HUES48 (cell line): ENCODE results near the gene FRRS1.

Source experiments
- H3K27ac ChIP-seq: one replicate; pipeline ENCODE4 v1.7.0; 2013; ENCODE audit warnings: low read depth, low read length, inconsistent platforms
- H3K27me3 ChIP-seq: 2 replicates; pipeline ENCODE4 v1.6.1; 2013; ENCODE audit warnings: mild to moderate bottlenecking, low read length; ENCODE audit not compliant: control insufficient read depth, insufficient read depth
- H3K36me3 ChIP-seq: 2 replicates; pipeline ENCODE4 v1.6.1; 2013; ENCODE audit warnings: low read length; ENCODE audit not compliant: control insufficient read depth, insufficient read depth
- H3K4me1 ChIP-seq: 2 replicates; pipeline ENCODE4 v1.6.1; 2013; ENCODE audit warnings: mild to moderate bottlenecking, low read length; ENCODE audit not compliant: control insufficient read depth, insufficient read depth
- H3K4me3 ChIP-seq: 2 replicates; pipeline ENCODE4 v1.5.1; 2013; ENCODE audit warnings: mild to moderate bottlenecking, low read depth, low read length
- H3K9ac ChIP-seq: 2 replicates; pipeline ENCODE4 v1.6.1; 2013; ENCODE audit warnings: mild to moderate bottlenecking, low read depth, low read length, moderate library complexity
- H3K9me3 ChIP-seq: 2 replicates; pipeline ENCODE4 v1.6.1; 2013; ENCODE audit warnings: low read length; ENCODE audit not compliant: control insufficient read depth, insufficient read depth

FRRS1 gene

DNA sequence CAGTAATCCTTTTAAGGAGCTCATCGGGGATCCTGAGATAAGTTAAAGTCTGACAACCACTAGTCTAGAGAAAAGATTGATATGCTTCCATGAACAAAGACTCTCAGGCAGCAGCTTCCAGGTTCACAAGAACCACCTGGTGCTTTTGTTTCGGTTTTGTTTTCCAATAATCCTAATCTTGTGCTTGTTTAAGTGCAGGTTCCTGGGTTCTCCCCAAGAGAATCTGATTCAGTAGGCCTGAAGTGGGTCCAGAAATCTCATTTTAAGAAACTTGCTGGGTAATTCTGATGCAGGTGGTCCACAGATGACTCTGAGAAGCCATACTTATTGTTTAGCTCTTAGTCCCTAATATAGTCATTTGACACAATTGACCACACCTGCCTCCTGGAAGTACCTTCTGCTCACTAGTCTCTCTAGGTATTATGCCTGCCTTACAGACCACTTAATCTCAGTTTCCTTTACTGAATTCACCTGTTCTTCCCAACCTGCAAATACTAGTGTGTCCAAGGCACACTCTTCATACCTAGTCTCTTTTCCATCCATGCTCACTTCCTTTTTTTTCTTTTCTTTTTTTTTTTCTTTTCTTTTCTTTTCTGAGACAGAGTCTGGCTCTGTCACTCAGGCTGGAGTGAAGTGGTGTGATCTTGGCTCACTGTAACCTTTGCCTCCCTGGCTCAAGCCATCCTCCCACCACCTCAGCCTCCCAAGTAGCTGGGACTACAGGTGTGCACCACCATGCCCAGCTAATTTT lies 20.5 kb upstream of the FRRS1 start:
- H3K9me3 ChIP-seq, result no peaks in the 10 kb centered on the region
- H3K4me3 ChIP-seq, result no peak overlapping the region
- no peaks in the 10 kb centered on the region for H3K27me3 ChIP-seq
- H3K36me3 ChIP-seq, result no peaks in the 10 kb centered on the region
- no peaks in the 10 kb centered on the region for H3K4me1 ChIP-seq
- H3K9ac ChIP-seq, result no peak overlapping the region
- no peak overlapping the region for H3K27ac ChIP-seq

DNA sequence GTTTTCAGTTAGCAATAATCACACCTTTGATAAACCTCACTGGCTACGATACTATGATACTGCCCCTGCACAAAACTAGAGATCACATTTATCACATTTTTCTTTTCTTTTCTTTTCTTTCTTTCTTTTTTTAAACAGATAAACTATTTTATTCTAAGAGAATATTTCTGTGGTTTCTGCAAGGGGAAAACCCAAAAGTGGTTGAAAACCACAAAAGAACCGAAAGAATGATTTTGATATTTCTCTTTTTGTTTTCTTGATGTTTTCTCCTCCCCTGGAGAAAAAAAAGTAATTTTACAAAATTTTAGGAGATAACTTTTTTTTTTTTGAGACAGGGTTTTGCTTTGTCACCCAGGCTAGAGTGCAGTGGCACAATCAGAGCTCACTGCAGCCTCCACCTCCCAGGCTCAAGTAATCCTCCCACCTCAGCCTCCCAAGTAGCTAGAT lies 18.4 kb upstream of the FRRS1 start:
- Histone ChIP-seq H3K4me1 (no peaks in the 10 kb centered on the region), H3K9me3 (no peaks in the 10 kb centered on the region), H3K27me3 (no peaks in the 10 kb centered on the region), H3K27ac (no peak overlapping the region), H3K36me3 (no peaks in the 10 kb centered on the region), H3K4me3 (no peak overlapping the region), H3K9ac (no peak overlapping the region)

DNA sequence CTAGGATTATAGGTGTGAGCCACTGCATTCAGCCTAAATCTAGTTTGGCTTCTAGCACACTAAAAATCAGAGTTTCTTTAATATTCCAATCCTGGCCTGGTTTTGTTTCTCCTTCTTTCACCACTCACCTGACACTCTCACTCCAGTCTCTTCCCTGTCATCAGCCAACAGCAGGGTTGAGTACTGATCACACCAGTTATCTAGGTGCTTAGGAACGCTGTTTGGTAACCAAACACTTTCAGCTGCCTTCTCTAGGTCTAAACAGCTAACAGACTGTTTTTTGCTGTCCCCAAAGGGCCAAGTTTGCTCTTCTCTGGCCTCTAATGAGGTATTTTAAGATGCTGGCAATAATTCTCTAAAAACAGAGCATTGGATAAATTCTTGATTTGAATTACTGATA lies 17.7 kb upstream of the FRRS1 start:
- Histone ChIP-seq H3K9me3 (no peaks in the 10 kb centered on the region), H3K4me1 (no peaks in the 10 kb centered on the region), H3K4me3 (no peak overlapping the region), H3K9ac (no peak overlapping the region), H3K36me3 (no peaks in the 10 kb centered on the region), H3K27me3 (no peaks in the 10 kb centered on the region), H3K27ac (no peak overlapping the region)

DNA sequence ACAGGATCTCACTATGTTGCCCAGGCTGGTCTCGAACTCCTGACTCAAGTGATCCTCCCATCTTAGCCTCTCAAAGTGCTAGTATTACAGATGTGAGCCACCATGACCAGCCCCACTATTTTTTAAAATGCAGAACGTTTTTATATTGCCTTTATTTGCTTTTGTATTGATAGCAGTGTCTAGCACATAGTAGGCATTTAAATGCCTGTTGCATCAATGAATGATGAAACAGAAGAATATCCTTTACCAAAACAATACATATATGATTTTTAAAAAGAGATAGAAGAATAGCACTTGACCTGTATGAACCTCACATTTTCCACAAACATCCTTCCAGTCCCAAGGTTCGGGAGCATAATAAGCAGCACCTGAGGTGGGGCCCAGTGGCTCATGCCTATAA lies 16.5 kb upstream of the FRRS1 start:
- H3K27ac ChIP-seq, result no peak overlapping the region

DNA sequence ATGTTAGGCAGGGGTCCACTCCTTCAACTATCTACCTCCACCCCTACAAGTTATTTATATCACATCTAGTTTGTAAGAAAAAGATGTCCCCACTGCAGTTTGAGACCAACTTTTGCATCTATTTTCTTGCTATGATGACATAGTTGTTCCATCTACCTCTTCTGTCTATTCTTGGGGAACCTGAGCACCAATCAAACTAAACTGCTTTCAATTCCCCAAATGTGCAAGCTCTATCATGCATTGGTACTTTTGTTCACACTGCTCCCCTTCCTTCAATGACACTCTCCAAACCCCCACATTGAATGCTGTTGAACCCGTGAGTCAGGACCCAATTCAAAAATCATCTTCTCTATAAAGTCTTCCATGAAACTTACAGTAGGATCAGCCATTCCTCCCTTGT lies 16.0 kb upstream of the FRRS1 start:
- Histone ChIP-seq H3K9ac (no peak overlapping the region), H3K27ac (no peak overlapping the region), H3K36me3 (no peaks in the 10 kb centered on the region), H3K9me3 (no peaks in the 10 kb centered on the region), H3K4me1 (no peaks in the 10 kb centered on the region), H3K4me3 (no peak overlapping the region), H3K27me3 (no peaks in the 10 kb centered on the region)

More for the DNA sequence above, 16.5 kb upstream of the FRRS1 start:
- H3K9ac ChIP-seq, result no peak overlapping the region
- H3K4me1 ChIP-seq, result no peaks in the 10 kb centered on the region
- H3K36me3 ChIP-seq, result no peaks in the 10 kb centered on the region
- H3K9me3 ChIP-seq, result no peaks in the 10 kb centered on the region
- H3K4me3 ChIP-seq, result no peak overlapping the region
- no peaks in the 10 kb centered on the region for H3K27me3 ChIP-seq

DNA sequence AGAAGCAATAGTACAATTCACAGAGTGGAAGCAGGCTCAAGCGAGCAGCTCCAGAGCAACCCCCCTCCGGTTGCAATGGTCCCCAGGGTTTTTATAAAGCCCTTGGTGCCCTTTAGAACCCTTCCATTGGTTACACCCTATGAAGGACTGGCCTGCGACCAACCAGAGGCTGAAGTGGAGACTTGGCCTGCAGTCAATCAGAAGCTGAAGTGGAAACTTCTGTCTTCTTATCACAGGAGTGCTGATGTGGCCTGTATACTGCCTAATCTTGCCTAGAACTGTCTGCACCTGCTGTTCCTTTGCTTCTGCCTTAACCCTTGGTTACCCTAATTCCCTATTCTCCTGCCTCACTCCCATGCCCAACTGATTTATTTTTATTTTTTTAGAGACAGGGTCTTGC lies 15.4 kb upstream of the FRRS1 start:
- no peak overlapping the region for H3K27ac ChIP-seq
- no peak overlapping the region for H3K9ac ChIP-seq
- H3K9me3 ChIP-seq, result no peaks in the 10 kb centered on the region
- no peaks in the 10 kb centered on the region for H3K27me3 ChIP-seq
- no peaks in the 10 kb centered on the region for H3K36me3 ChIP-seq
- H3K4me1 ChIP-seq, result no peaks in the 10 kb centered on the region
- no peak overlapping the region for H3K4me3 ChIP-seq

DNA sequence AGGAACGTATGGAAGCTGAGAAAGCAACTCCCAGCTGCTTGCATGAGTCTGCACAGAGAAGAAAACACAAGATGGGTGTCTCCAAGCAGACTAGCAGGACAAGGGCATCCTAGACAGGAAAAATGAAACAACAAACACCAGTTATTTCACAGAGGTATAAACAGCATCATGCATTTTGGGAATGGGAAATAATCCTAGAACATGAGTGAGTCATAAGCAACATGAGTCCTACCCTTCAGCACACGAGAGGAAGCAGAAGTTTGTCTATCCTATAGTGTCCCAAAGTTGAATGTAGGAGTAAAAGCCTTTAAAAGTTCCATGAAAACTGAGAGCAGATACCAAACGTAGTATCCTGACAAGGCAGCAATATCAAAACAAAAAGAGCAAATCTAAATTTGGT lies 11.3 kb upstream of the FRRS1 start:
- Histone ChIP-seq H3K36me3 (no peaks in the 10 kb centered on the region), H3K4me1 (no peaks in the 10 kb centered on the region), H3K4me3 (no peak overlapping the region), H3K9ac (no peak overlapping the region), H3K27me3 (no peaks in the 10 kb centered on the region), H3K9me3 (no peaks in the 10 kb centered on the region), H3K27ac (no peak overlapping the region)

DNA sequence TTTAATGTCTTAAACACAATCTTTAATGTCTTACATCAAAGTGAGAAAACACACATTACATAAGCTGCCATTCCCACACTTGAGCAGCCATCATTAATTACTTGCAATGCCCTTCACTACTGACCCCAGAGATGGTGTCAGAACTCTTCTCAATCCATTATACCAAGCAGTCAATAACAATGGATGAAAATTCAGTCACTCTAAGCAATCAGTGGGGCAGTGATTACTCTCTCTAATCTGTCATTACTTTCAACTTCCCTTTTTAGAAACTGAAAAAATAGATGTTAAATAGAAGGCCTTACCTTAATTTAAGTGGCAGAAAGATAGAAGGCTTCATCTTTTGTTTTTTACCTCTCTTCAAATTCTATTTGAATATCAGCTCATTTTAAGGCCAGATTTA lies 9.7 kb upstream of the FRRS1 start:
- Histone ChIP-seq H3K27ac (no peak overlapping the region), H3K9me3 (no peaks in the 10 kb centered on the region), H3K27me3 (no peaks in the 10 kb centered on the region), H3K4me3 (no peak overlapping the region), H3K9ac (no peak overlapping the region), H3K36me3 (no peaks in the 10 kb centered on the region), H3K4me1 (no peaks in the 10 kb centered on the region)

DNA sequence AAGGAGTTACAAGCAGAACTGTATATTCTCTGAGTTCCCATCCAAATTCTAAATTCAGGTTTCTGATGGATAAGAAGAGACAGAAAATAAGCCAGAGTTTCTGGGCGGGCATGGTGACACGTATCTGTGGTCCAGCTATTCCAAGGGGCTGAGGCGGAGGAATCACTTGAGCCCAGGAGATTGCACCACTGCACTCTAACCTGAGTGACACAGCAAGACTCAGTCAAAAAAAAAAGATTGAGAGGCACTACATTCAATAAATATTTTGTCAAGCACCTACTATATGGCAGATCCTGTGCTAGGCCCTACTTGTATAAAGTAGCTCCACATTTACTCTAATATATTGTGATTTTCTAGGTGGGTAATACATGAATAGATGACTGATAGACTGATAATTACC lies 6.4 kb upstream of the FRRS1 start:
- no peak overlapping the region for H3K27ac ChIP-seq
- H3K9ac ChIP-seq, result no peak overlapping the region
- no peaks in the 10 kb centered on the region for H3K9me3 ChIP-seq
- H3K4me3 ChIP-seq, result no peak overlapping the region
- H3K27me3 ChIP-seq, result no peaks in the 10 kb centered on the region
- H3K36me3 ChIP-seq, result no peaks in the 10 kb centered on the region
- H3K4me1 ChIP-seq, result no peaks in the 10 kb centered on the region

DNA sequence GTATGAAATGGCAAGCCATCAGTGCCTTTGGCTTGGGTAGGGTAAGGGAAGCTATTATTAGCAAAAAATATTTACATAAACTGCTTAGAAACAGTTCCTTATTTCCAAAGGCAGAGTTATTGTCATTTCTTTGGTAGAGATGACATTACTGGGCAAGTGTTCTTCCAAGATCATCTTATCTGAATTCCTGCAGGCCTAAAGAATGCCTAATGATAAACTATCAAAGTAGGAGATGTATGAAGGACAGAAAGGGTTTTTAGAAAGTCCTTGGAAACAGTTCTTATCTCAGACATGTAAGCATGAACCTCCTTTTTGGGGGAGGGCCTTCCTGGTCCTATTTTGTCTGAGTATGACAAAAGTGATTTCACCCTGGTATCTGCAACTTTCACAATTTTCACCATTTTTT lies 5.1 kb upstream of the FRRS1 start:
- H3K36me3 ChIP-seq, result no peaks in the 10 kb centered on the region
- H3K27ac ChIP-seq, result no peak overlapping the region
- H3K9me3 ChIP-seq, result no peaks in the 10 kb centered on the region
- peaks cover 6% of the 10 kb centered on the region for H3K4me1 ChIP-seq
- no peak overlapping the region for H3K9ac ChIP-seq
- no peak overlapping the region for H3K4me3 ChIP-seq
- H3K27me3 ChIP-seq, result no peaks in the 10 kb centered on the region

DNA sequence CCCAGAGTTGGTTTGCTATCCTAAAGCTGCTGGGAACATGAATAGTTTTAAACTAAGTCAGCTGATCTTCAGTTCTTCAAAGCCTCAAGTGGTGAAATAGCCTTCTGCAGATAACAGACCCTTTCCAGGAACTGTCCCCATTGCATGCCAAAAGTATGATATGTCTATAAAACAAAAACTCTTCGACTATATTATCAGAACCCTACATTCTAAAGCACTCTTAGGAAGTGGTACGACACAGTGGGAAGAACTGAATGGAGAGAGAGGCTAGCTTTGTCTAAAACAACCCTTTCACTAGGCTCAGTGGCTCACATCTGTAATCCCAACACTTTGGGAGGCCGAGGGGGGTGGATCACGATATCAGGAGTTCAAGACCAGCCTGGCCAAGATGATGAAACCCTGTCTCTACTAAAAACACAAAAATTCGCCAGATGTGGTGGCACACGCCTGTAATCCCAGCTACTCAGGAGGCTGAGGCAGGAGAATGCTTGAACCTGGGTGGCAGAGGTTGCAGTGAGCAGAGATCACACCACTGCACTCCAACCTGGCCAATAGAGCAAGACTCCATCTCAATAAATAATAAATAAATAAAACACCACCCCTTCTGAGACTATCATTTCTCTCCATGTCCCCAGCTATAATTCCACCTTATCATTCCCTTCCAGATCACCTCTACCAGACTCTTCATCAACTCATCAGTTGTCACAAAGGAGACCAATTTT lies 2.2 kb upstream of the FRRS1 start:
- Histone ChIP-seq H3K4me3 (no peak overlapping the region), H3K36me3 (no peaks in the 10 kb centered on the region), H3K27ac (no peak overlapping the region), H3K27me3 (no peaks in the 10 kb centered on the region), H3K9ac (no peak overlapping the region), H3K4me1 (peaks cover 10% of the 10 kb centered on the region), H3K9me3 (no peaks in the 10 kb centered on the region)
